HG02642 (cell line): Measurements from ENCODE around the gene PRR12.

ENCODE experiments used
- ATAC-seq: cut with Tn5 transposase; IDR thresholded peaks from one replicate; pipeline ENCODE4 v1.9.1; 2021; ENCODE audit warnings: mild to moderate bottlenecking; ENCODE audit not compliant: unreplicated experiment, poor library complexity

PRR12 gene

GRCh38 chr19:49642492-49643035 lies 51.6 kb downstream of the PRR12 start:
- no peak for ATAC-seq

DNA sequence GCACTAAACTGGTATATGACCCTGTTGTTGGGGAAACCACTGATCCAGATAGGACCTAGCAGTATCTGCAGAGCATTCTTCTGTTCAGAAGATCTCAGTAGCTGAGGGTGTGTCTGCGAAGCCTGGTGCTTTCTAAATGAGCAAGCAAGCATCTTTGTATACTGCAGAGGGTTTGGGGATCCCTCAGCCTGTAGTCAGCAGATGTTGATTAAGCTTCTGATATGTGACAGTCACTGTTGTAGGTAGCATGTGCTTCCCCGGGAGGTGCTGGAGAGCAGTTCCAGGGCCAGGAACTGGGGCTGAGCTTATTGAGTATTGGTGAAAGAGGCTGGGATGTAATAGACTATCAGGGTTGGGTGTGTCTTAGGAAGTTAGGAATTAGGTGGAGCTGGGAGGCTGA lies 52.5 kb downstream of the PRR12 start:
- no peak for ATAC-seq

DNA sequence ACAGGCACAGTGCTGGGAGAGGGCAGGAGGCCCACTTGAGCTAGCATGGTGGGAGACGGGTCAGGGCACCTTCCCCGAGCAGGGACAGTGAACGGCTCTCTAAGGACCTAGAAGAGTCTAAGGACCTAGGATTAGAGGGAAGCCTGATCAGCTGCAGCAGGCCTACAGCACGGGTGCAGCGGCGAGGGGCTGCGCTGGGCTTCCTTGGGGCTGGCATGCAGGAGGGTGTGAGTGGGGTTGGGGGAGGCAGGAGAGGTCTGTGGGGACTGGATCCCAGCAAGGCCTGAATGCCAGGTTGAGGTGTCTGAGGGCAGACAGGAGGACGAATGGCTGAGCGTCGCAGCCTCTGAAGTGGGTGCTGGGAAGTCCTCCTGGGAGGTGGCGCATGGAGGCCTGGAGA lies 54.6 kb downstream of the PRR12 start:
- ATAC-seq, result no peak

- no peak for ATAC-seq
Measured at GRCh38 chr19:49645995-49646394, 55.0 kb downstream of the PRR12 start.

DNA sequence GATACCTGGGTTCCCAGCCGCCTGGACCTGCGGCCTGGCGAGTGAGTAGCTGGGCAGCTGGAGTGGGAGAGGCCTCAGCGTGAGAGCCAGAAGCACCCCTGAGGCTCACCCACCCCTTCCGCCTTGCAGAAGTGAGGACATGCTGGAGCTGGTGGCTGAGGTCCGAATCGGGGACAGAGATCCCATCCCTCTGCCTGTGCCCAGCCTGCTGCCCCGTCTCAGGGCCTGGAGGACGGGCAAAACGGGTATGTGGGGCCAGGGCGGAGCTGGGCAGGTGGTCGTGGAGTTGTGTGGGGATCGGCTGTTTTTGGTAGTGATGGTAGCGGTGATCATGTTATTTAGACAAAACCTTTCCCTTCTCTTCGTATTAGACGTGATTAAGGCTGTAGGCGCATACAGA lies 55.6 kb downstream of the PRR12 start:
- no peak for ATAC-seq

- no peak for ATAC-seq
Measured at GRCh38 chr19:49651029-49651819, 60.2 kb downstream of the PRR12 start.

- ATAC-seq, result no peak
Measured at GRCh38 chr19:49651820-49652550, 61.0 kb downstream of the PRR12 start.

DNA sequence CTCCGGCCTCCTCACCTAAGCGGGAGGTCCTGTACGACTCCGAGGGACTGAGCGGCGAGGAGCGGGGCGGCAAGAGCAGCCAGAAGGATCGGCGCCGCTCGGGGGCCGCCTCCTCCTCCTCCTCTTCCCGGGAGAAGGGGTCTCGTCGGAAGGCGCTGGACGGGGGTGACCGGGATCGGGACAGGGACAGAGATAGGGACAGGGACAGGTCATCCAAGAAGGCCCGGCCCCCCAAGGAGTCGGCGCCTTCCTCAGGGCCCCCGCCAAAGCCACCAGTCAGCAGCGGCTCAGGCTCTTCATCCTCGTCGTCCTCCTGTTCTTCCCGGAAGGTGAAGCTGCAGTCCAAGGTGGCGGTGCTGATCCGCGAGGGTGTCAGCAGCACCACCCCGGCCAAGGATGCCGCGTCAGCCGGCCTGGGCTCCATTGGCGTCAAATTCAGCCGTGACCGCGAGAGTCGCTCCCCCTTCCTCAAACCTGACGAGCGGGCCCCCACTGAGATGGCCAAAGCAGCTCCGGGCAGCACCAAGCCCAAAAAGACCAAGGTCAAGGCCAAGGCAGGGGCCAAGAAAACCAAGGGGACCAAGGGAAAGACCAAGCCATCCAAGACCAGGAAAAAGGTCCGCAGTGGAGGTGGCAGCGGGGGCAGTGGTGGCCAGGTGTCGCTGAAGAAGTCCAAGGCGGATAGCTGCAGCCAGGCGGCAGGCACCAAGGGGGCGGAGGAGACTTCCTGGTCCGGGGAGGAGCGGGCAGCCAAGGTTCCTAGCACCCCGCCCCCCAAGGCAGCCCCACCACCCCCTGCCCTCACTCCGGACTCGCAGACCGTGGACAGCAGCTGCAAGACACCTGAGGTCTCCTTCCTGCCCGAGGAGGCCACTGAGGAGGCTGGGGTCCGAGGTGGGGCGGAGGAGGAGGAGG lies 61.8 kb downstream of the PRR12 start:
- ATAC-seq, result no peak

- no peak for ATAC-seq
Measured at GRCh38 chr19:49653466-49653806, 62.5 kb downstream of the PRR12 start.

GRCh38 chr19:49654581-49654980 lies 63.6 kb downstream of the PRR12 start:
- ATAC-seq, result no peak

GRCh38 chr19:49655570-49656455 lies 64.8 kb downstream of the PRR12 start:
- ATAC-seq, result no peak

GRCh38 chr19:49656456-49657109 lies 65.6 kb downstream of the PRR12 start:
- no peak for ATAC-seq

DNA sequence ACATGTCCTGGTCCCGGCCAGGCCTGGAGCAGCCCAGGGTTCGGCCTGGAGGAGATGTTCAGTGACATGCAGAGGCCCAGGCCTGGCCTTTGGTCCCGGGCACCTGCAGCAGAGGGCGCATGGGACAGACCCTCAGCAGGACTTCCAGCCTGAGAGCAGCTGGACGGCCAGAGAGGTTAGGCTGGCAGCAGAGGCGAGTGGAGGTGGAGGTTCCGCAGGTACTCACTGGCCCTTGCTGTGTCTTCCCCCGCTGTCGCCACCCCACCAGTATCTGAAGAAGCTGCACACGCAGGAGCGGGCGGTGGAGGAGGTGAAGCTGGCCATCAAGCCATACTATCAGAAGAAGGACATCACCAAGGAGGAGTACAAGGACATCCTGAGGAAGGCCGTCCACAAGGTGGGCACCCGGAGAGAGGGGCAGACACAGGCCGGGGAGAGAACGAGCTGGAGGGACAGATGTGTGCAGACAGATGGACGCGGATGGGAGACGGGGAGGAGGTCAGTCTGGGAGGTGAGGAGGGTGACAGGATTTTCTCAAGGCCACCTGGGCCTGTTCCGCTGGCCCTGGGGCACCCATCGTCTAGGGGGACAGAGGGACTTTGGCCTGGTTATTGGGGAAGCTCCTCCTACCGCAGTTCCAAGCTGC lies 66.6 kb downstream of the PRR12 start:
- ATAC-seq, result no peak

GRCh38 chr19:49658139-49658517 lies 67.1 kb downstream of the PRR12 start:
- no peak for ATAC-seq

DNA sequence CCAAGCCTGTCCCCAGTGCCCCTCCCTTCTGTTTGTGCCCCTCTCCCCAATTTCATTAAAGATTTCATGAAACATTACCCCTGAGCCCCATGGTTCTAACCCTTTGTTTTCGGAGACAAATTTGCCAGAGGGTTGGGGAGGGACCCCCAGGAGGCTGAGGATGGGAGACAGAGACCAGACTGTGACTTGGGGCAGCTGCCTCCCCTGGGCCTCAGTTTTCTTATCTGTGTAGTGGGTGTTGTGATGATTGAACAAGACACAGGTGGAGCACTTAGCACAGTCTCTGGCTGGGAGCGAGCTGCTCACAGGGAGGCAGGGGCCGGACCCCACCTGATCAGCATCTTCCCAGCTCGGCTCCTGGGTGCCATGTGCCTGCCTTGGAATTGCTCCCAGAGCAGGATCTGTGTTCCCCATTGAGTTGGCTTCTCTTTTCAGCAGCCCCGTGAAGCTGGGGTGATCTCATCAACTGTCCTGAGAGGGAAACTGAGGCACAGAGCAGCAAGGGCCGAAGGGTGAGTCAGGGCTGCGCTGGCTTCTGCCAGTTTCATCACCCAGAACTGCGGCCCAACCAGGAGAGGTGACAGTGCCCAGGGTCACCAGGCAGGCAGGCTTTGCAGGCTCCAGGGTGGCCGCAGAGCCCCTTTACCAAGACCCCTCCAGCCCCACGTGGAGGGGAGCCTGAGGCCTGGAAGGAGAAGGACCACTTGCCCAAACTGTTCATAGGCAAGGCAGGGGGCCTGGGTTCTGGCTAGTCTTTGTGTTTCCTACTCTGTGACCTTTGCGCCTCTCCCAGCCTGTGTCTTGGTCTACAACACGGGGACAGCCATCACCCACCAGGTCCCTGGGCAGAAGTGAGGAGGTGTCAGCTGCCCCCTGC lies 67.8 kb downstream of the PRR12 start:
- no peak for ATAC-seq

DNA sequence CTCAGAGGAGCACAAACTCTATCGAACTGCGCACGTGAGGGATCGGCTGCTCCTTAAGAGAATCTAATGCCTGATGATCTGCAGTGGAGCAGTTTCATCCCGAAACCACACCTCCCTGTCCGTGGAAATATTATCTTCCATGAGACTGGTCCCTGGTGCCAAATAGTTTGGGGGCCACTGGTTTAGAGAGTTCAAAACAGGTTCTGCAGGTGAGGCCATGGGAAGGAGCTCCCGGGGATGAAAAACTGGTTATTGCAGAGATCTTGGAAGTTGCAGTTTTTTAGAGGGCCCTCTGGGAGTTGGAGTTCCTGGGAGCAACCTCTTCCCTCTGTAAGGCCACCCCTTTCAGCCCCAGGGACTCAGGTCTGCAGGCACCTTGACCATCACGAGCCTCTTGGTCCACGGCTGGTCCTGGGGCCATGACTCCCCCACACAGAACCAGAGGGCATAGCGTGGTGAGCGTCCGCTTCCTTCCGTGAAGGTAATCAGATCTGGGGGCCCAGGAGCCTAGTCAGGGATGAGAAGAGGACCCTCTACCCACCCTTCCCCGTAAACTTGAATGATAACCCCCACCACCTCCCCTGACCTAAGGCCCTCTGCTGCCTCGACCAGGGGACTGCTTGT lies 69.5 kb downstream of the PRR12 start:
- ATAC-seq, result no peak

GRCh38 chr19:49662011-49662410 lies 71.0 kb downstream of the PRR12 start:
- ATAC-seq, result no peak
